Left renal cortex interstitium (tissue), 4 donors: ENCODE results near the gene CDYL2. TPM values are rescaled to one million over a fixed set of nuclear protein-coding genes. Genes with fewer than 3 reads are reported as not detected.

ENCODE experiments used
- DNase-seq, 4 donors: peaks; one replicate each; pipeline ENCODE4 v3.0.0-alpha.2; 2013; ENCODE audit warnings: low read depth in 4 of 4, low spot score in 2 of 4, missing footprints in 1 of 4
- polyA plus RNA-seq, 4 donors: library from polyadenylated mRNA; unstranded; fragments of 120-200 nt; gene quantifications; one replicate each; pipeline ENCODE4 v1.2.1, GENCODE V29; 2013; ENCODE audit not compliant: insufficient read length in 4 of 4

CDYL2 gene
- polyA plus RNA-seq, 4 donors = 6.0 to 7.6 (median 7.2) TPM

- no peak for DNase-seq
These were observed 93.0 kb downstream of the CDYL2 start for GRCh38 chr16:80711406-80711805.

- no peak for DNase-seq
These were observed 93.5 kb downstream of the CDYL2 start for GRCh38 chr16:80710918-80711317.

- no peak for DNase-seq
These were observed 95.6 kb downstream of the CDYL2 start for GRCh38 chr16:80708823-80709222.

GRCh38 chr16:80707686-80708085 is 96.7 kb downstream of the CDYL2 start:
- DNase-seq = no peak

- no peak for DNase-seq
These were observed 98.8 kb downstream of the CDYL2 start for GRCh38 chr16:80705596-80705995.

GRCh38 chr16:80704751-80705505 is 99.5 kb downstream of the CDYL2 start:
- DNase-seq = no peak

GRCh38 chr16:80703131-80704071 is 101.0 kb downstream of the CDYL2 start:
- no peak for DNase-seq

GRCh38 chr16:80702696-80703095 is 101.7 kb downstream of the CDYL2 start:
- DNase-seq = no peak

GRCh38 chr16:80700558-80700957 is 103.8 kb downstream of the CDYL2 start:
- DNase-seq = no peak

GRCh38 chr16:80695020-80695419 is 109.4 kb downstream of the CDYL2 start:
- DNase-seq = no peak

GRCh38 chr16:80693553-80693952 is 110.8 kb downstream of the CDYL2 start:
- no peak for DNase-seq

- DNase-seq = no peak
These were observed 112.1 kb downstream of the CDYL2 start for GRCh38 chr16:80692270-80692669.

GRCh38 chr16:80691111-80691741 is 113.2 kb downstream of the CDYL2 start:
- no peak for DNase-seq

GRCh38 chr16:80689487-80689886 is 114.9 kb downstream of the CDYL2 start:
- no peak for DNase-seq

- no peak for DNase-seq
These were observed 116.8 kb downstream of the CDYL2 start for GRCh38 chr16:80687606-80688005.

GRCh38 chr16:80684906-80685305 is 119.5 kb downstream of the CDYL2 start:
- DNase-seq = no peak

- DNase-seq = no peak
These were observed 120.1 kb downstream of the CDYL2 start for GRCh38 chr16:80684136-80684765.

GRCh38 chr16:80683646-80684045 is 120.8 kb downstream of the CDYL2 start:
- no peak for DNase-seq

- DNase-seq = no peak
These were observed 121.9 kb downstream of the CDYL2 start for GRCh38 chr16:80682421-80683070.

- no peak for DNase-seq
These were observed 123.0 kb downstream of the CDYL2 start for GRCh38 chr16:80681436-80681835.
